Measurements from ENCODE around the gene RHOD.

RHOD gene

DNA sequence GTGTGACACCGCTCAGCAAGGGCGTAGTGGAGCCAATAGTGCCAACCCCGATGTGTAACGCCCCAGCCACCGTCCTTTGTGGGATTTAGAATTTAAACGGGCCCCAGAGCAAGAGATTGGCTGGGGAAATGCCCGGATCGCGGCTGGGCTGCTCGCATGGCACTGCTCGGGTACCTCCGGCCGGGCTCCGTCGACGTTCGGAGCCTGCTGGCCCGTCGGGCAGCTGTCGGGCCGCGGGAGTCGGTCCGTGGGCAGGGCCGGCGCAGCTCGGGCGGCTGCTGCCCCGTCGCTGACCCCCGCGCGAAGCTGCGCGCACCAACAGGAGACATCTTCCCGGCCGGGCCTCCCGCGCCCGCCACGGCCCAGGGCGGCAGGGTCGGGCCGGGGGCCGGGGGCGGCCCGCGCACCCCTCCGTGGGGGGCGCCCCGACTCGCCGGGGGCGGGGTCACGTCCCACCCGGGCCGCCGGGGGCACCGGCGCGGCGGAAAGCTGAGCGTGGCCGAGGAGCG lies 61.1 kb downstream of the RHOD start:
- peak; percentile 41 for DNase-seq (ENCODE audit: low read depth)

- DNase-seq (ENCODE audit: low read depth) = peak; percentile 17
Measured at GRCh38 chr11:67118181-67118766, 61.6 kb downstream of the RHOD start.

- peak; percentile 98 for DNase-seq (ENCODE audit: low read depth)
Measured at GRCh38 chr11:67118801-67119584, 62.3 kb downstream of the RHOD start, which contains the start of gene KDM2A. Gene KDM2A, plus strand, starts transcription at chr11:67119263. Its CDS starts 2,054 bp downstream, at chr11:67121317.

DNA sequence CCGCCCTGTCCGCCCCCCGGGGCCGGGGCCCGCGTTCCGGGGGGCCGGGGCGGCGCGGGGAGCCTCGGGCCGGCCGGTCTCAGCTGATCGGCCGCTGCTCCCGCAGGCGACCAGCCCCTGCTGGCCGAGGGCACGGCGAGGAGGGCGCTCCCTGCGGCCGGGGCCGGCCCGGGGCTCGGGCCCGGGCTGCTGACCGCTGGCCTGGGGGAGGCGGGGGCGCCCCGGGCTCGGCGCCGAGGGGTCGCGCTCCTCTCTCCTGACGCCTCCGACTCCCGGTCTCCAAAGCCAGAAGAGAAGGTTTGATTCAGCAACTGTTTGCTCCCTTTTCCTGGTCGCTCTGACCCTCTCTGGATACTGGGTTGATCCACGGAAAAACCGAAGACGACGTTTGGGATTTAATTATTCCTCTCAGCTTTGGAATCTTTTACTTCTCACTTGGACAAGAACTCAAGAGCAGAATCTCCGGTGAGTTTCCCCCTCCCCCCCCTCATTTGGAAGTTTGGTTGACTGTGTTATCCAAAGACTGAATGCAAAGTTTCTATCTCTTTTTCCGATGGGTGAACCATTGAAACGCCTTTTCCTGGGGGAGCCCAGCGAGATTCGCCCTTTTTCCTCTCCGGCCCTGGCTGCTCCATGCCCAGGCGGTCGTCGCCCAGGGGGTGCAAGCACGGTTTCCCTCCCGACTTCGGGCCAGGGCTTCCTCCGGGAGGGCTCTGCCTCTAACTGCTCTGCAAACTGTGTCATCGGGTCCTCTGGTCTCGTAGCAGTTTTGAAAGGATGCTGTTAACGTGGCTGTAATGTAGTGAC lies 63.1 kb downstream of the RHOD start:
- peak; percentile 14 for DNase-seq (ENCODE audit: low read depth)

- no peak for DNase-seq (ENCODE audit: low read depth)
Measured at GRCh38 chr11:67120456-67120855, 63.8 kb downstream of the RHOD start.

DNA sequence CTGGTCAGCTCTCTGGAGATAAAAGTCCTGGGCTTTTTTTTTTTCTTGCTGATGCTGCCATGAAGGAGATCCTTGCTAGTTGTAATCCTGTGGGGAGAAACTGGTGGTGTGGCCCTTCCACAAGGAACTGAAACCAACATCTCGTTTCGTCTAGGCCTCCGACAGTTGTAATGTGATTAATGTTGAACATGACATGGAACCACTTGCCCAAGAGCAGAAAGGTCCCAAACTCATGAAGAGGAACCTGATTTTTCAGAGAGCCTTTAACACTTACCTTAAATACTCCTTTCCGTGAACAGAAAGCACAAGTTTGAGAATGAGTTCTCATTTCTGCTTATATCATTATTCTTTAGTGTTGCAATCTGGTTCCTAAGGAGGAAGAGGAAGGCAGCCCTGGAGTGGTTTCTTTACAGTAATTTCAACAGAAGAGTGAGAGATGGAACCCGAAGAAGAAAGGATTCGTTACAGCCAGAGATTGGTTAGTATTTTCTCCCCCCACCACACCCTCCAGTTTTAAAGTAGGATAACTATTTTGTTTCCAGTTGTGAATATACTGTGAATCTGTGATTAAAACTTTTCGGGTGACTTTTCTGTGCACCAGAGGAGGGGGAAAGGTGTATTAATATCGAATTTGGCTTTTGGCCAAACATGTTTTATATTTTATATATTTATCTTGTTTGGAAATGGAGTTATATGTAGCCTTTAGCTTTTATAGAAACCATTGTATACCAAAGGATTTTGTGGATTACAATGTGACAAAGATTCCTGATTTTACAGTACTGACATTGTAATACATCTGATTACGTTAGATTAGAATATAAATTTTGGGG lies 64.4 kb downstream of the RHOD start:
- DNase-seq (ENCODE audit: low read depth) = peak; percentile 48
